ENCODE data around the gene PCED1A. TPM values are rescaled to one million over a fixed set of nuclear protein-coding genes. Genes with fewer than 3 reads are reported as not detected.

PCED1A gene
- polyA plus RNA-seq, 4 donors = 61.1 to 74.4 (median 62.3) TPM

DNA sequence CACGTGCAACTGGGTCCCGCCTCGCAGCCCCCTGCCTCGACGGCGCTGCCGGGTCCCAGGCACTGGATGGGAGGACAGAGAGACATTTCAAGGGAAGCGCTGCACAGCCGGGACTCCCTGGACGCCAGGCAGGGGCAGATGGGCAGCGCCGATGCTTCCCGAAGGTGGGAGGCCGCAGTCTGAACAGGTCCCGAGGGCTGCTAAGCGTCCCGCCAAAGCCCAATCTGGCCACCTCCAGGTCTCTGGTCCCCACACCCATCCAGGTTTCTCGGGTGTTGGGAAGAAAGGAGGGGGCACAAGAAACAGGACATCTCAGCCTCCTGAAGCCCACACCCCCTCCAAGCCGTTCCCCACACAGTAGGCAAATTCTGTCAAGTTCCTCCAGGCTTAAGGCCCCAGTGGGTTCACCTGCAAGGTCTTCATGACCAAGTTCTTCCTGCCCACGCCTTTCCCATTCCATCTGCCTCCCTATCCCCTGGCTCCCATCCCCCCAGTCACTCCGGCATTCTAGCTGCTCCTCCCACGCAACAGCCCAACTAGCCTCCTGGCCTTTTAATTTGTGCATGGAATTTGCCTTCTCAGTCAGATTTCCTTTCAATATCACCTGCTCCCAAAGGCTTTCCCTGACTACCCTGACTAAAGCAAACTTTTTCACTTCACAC lies 34.6 kb downstream of the PCED1A start:
- DNase-seq (ENCODE audit: low read depth in 4 of 4, low spot score in 3 of 4) = peak in 2 of 4 donors; percentile 40 to 52

DNA sequence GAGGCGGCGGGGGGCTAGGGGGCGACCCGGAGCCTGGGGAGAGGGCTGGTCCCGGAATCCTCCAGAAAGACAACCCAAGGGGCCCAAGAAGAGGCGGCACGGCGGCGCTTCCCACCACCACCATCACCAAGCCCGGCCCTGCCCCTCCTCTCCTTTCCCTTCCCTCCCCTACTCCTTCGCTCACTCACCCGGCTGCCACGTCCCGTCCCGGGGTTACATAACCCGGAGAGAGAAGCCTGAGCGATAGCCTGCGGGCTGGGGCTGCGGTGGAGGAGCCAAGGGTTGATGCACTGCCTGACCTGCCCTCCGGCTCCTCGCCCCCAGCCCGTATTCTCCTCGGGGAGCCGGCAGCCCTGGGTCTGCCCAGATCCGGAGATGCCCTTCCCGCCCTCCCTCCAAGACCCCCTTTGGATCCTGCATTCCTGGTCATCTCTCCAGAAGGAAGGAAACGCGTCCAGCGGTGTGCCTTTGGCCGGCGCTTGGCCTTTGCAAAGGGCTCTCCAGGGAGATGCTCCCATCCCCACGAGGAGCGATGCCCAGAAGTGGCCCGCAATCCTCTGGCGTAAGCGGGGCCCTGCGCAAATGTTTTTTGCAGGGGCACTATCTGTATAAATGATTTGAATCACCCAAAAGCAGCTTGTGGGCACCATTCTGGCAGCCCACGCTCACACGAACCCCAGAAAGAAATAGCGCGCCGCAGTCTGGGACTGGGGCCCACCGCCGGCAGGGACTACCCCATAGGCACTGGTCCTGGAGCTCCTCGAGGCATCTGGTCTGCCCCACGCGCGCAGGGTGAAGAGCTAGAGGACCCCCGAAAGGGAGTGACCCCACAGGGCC lies 35.4 kb downstream of the PCED1A start:
- no peak for DNase-seq (ENCODE audit: low read depth in 4 of 4, low spot score in 3 of 4)

DNA sequence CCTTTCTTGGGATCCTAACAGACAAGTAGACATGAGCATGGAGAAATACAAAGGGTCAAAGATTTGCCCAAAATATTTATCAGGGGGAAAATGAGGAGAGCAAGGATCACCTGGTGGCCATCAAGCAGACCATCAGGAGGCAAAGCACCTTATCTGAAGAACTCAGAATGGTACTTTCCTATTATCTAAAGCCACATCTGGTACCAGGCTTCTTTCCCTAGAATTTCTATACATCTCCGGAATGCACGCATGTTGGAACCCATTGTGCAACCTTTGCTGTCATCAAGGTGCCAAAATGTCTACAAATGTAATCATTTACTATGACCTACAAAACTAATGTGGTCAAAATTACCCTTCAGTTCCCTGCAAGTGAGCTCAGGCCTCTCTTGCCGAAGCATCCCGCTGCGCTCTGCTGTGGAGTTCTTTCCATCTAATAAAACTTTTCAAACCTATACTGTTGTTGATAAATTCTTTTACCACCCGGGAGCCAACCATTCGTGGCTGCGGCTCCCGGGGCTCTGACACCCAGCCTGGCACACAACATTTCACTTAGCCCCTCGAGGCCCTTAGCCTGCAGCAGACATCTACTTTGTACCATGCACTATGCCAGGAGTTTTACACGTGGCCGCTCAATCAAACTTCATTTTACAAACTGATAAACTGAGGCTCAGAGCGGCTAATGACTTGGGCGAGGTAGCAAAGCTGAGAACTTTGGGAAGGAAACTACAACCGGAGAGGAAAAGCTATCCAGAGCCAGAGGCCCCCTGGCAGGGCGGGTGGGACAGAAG lies 36.2 kb downstream of the PCED1A start:
- no peak for DNase-seq (ENCODE audit: low read depth in 4 of 4, low spot score in 3 of 4)

DNA sequence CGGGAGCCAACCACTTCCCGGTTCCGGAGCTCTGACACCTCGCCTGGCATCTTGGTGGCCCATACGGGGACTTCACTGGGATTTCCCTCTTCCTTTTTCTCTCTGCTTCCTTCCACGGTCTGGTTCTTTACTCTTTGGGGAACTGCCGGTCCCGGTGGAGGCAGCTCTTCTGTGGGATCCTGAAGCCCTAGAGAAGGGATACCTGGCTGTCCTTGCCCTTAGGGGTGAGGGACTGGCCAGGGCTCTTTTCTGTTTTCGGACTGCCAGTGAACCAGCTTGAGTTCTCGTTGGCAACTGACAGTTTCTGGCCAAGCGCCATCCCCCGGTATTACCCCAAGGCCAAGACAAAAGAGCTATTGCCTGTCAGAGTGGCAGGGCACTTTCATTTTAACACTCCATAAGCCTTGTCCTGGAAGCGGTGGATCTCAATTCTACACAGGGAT lies 39.1 kb downstream of the PCED1A start:
- DNase-seq (ENCODE audit: low read depth in 4 of 4, low spot score in 3 of 4) = no peak

DNA sequence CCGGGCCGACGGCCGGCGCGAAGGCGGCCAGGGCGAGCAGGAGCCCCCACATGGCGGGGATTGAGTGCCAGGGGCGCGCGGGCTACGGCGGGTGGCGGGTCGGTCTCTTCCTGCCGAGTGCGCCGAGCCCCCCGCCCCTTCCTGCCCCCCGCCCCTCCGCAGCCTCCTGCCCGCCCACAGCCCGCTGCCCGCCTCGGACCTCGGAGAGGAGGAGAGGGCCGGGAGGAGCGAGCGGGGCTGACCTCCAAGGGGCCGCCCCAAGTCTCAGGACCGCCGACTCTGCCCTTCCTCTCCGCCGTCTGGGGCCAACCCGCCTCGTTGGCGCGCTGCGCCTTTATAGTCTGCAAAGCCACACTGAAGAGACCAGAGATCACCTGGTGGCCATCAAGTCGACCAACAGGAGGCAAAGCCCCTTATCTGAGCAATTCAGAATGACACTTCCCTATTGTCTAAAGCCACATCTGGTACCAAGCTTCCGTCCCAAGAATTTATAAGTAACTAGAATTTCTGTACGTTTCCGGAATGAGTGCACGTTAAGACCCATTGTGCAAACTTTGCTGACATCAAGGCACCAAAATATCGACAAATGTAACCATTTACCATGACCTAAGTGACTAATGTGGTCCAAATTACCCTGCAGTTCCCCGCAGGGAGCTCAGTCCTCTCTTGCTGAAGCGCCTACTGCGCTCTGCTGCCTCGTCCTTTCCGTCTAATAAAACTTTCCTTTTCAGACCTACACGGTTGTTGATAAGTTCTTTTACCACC lies 39.8 kb downstream of the PCED1A start, which contains the start of gene CPXM1:
TSS of gene CPXM1 (minus strand) at position 107 of the 765 bp plus-strand sequence. CDS start at position 52, 55 bp downstream.
- no peak for DNase-seq (ENCODE audit: low read depth in 4 of 4, low spot score in 3 of 4)

DNA sequence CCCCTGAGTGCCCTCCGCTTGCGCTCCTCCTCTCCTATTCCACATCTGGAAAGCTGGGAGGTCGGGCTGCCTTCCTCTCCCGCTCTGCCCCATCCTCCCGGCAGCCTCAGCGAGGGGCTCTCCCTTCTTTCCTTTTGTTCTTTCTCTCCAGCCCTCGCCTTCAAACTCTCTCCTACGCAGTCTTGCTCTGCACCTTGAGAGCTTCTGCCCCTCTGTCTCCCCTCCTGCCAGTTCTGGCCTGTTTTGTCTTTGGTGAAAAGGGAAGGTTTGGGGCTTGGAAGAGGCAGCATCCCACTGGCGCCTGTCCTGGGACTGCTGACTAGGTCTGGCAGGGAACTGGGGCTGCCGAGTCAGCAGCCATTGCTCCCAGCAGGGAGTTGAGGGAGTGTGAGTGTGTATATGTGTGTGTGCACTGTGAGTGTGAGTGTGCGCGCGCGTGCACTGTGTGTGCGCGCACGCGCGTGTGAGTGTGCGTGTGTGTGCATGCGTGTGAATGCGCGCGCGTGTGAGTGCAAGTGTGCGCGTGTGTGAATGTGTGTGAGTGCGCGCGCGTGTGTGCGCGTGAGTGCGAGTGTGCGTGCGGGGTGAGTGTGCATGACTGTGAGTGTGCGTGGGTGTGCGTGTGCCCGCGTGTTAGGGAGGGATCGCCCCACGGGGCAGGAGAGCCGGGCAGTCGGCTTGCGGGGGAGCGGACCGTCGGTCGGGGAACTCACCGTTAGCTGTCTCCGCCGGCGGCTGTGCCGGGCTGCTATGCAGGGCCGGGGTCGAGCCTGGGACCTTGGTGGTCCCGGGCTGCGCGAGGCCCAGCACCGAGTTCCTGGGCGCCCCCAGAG lies 40.6 kb downstream of the PCED1A start:
- DNase-seq (ENCODE audit: low read depth in 4 of 4, low spot score in 3 of 4) = no peak

DNA sequence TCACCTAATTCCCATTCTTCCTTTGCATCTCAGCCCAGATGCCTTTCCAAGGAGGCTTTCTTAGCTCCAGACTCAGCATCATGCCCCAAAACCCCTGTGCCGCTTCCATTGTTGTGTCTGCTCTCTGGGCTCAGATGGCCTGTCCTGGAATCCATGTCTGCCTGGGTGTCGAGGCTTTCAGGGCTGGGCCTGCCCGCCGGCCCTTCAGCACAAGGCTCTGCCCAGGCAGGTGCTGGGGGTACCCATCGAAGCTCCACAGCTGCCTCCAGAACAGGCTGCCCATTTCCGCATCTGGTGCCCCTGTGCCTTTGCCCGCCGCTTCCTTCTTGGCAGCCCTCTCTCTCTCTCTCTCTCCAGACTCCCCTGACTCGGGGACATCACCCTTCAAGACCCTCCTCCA lies 41.2 kb downstream of the PCED1A start:
- DNase-seq (ENCODE audit: low read depth in 4 of 4, low spot score in 3 of 4) = no peak

DNA sequence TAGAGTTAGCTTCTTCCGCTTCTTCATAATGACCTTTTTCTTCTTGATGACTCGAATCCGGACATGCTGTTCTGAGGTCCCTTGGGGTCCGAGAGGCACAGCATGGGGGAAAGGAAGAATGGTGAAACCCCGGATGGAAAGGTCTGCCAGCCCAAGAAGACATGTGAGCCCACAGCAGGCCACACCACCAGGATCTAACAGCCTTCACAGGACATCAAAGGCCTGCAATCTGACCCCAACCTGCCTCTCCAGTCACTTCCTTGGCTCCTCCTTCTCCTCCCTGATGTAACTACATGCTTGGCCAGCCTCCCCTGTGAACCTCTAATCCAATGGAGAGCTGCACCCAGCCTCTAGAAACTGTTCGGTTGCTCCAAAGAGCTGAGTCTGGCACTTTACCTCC lies 41.6 kb downstream of the PCED1A start:
- no peak for DNase-seq (ENCODE audit: low read depth in 4 of 4, low spot score in 3 of 4)

DNA sequence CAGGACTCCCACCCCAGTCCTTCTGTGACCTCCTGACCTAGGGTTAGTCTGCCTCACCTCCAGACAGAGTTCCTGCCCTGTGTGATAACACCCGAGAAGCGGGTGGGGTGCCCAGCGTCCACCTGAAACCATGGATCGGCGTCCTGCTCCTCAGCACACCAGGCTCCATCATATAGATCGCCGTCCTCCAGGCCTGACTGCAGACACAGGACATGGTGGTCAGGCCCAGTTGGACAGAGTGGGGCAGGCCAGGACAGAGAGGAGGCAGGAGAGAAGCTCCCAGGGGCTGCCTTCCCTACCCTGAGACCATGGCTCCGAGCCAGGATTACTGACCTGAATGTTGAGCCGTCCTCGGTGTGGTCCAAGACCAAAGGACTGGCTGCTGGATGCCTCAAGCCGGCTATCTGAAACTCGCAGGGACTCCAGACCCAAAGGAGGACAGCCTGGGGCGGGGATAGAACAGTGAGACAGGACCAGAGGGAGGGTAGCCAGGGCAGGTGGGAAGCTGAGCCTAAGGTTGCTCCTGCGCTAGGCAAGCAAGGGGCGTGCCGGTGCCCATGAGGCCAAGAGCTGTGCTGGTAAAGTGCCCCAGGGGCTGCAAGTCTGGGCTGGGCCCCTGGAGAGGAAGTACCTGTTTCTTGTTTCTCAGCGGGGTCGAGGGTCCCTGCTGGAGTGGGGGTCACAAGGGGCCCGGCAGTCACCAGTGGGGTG lies 42.2 kb downstream of the PCED1A start:
- no peak for DNase-seq (ENCODE audit: low read depth in 4 of 4, low spot score in 3 of 4)

DNA sequence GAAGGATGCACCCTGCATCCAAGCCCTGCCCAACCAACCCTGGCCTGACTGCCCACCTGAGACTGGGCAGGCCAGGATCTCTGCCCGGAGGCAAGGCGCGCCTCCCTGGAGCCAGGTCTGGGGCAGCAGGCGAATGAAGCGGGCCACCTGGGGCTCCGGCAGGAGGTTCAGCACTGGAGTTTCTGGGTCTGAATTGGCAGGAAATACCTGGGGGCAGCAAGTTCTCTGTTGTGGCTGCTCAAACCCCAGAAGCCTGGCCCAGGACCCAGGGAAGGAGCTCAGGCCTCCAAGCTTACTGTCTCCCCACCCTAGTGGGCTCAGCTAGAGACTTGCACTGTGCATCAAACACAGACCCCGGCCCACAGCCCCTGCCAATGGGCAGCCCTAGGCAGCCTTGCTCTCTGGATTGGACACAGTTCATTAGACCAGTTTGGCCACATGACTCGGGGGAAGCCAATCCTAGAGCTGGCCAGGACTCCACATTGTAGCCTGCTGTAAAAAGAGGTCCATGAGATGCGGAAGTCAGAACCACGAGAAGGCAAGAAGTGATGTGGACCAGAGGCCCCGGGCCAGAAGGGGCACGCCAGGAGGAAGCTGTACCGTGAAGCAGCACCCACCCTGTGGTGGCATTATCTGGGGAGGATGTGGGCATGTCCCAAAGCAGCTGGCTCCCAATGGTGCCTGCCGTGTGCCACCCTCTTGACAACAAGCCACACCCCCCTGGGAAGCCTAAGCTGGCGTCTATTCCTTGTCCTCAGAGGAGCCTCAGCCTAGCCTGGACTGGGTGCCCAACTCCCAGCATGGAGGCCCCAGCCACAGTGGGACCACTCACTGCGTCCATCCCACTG lies 43.1 kb downstream of the PCED1A start:
- DNase-seq (ENCODE audit: low read depth in 4 of 4, low spot score in 3 of 4) = no peak

DNA sequence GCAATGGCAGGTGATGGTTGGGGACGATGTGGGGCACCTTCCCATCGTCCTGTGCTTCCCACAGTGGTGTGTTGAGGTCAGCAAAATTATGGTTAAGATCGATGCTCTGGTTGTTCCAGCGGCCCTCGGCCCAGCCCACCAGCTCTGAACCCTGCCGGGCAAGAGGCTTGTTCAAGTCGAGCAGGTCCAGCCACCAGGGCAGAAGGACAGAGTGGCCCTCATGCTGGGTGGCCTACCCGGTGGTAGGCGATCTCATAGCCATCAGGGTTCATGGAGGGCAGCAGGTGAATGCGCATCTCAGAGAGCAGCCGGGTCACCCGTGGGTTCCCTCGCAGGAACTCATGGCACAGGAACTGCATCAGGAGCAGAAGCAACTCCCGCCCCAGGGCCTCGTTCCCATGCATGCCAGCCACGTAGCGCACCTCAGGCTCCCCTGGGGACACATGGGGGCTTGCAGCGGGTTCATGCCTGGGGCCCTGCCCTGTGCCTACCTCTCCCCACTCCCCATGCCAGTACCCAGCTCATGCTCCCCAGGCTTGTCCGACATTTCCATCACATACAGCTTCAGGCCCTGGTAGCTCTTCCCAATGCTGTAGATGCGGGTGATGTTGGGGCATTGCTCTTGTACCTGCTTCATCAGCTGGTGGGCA lies 44.3 kb downstream of the PCED1A start:
- no peak for DNase-seq (ENCODE audit: low read depth in 4 of 4, low spot score in 3 of 4)

DNA sequence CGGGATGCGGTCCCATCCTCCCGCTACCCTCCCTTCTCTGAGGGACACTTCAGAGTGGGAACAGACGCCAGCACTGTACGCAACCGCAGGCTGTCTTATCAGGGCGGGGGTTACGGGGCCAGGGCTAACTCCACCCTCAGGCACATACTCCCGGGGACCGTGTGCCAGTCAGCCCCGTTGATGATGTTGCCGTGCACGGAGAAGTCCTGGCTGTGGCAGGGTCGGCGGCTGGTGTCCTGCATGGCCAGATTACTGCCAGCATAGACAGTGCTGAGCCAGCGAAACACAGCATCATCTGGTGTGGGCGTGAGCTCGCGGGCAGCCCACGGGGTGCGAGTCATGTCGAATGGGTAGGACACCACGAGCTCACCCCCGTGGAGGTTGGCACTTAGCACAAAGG lies 45.0 kb downstream of the PCED1A start:
- DNase-seq (ENCODE audit: low read depth in 4 of 4, low spot score in 3 of 4) = no peak

DNA sequence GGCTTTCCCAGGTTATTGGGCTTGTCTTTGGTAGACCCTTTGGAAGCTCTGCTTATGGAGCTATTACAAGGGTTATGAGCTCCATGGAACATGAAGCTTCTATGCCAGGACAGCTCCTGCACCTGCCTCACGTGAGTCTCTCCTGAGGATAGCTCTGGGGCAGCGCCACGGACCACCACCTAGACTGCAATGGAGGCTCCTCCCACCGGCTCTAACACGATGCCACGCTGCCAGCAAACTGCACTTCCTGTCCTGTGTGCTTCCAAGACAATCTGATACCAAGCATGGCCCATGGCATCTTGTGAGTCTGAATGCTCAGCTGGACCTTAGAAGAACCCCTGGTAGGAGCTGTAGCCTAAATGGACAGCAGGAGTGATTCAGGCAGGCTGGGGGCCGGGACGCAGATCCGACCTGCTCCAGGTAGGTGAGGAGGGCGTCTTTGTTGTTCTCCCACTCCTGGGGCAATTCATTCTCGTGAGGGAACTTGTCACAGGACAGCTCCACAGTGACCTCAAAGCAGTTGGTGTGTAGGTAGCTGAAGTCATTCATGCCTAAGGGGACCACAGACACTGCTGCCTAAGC lies 45.5 kb downstream of the PCED1A start:
- no peak for DNase-seq (ENCODE audit: low read depth in 4 of 4, low spot score in 3 of 4)

DNA sequence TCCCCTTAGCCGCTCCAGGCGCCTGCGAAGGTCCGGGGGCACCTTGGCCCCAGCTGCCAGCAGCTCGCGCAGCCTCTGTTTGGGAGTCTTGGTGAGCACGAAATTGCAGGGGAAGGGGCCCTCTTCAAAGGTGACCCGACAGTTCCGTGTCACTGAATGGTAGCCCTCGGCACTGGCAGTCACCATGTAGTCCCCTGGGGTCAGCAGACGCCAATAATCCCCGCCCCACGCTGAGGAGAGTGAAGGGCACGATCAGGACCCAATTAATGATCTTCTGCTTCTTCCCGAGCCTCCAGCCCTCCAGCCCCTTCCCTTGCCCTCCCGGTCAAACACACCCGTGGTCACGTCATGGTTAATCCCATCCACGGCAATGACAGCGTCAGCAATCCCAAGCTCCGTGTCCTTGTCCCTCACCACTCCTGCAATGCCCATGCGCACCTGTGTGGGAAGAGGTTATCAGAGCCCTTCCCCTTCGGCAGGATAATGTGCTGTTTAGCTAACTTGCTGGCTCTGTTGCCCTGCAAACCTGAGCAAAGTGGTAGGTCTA lies 46.2 kb downstream of the PCED1A start:
- DNase-seq (ENCODE audit: low read depth in 4 of 4, low spot score in 3 of 4) = no peak

DNA sequence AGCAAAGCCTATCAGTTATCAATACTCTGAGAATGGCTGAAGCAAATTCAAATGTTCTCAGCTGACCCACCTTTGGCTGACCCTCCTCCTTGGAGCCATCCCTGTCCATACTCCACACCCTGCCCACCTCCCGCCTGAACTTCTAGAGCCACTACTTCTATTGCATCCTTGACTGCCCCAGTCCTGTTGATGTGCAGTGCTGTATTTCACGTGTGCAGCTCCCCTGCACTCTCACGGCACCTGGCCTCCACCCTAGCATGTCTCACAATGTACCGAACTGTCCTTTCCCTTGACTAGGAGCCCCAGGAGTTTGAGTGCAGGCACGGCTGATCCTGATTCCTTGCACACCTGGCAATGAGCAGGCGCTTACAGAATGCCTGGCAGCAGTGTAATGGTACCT lies 47.0 kb downstream of the PCED1A start:
- no peak for DNase-seq (ENCODE audit: low read depth in 4 of 4, low spot score in 3 of 4)
